Measurements from ENCODE around the gene CYP3A5. TPM values are rescaled to one million over a fixed set of nuclear protein-coding genes. Genes with fewer than 3 reads are reported as not detected.

CYP3A5 gene
- total and polyA plus RNA-seq, 2 of the 13 experiments (the other 11 are each of a cell fraction or from before 2014, with no cell fraction given), result 5.7 to 9.3 TPM

DNA sequence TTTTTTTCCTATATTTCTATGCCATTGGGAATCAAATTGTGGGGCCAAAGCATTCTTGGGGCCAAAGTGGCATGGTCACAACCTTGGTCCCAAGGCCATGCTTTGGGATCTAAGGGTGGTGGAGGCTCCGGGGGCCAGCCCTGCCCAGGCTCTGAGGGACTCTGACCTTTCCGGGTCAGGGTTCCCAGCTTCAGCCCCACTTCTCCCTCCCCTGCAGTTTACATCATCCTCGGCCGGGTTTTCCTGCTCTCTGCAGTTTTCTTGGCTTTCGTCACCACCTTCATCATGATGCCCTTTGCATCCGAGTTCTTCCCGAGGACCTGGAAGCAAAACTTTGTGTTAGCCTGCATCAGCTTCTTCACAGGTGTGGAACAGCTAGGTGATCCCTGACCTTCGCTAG lies 73.3 kb downstream of the CYP3A5 start (continued):
- TF ChIP-seq HNF4G (IDR thresholded peaks at IDR 0.05; ENCODE audit: borderline replicate concordance, low read depth, low read length) (peak; percentile 55), HNF4G (CRISPR knock-in tag; IDR thresholded peaks at IDR 0.05; ENCODE audit: borderline replicate concordance, low read depth) (no peak; the same call in 1 of the 2 replicates), HOXA5 (CRISPR knock-in tag; IDR thresholded peaks at IDR 0.05) (no peak), ZMYM3 (CRISPR knock-in tag; IDR thresholded peaks at IDR 0.05) (no peak), ZNF577 (CRISPR knock-in tag; IDR thresholded peaks at IDR 0.05; ENCODE audit: borderline replicate concordance, low read depth) (no peak), GATAD2A (CRISPR knock-in tag; IDR thresholded peaks at IDR 0.05) (0 out of 2 replicates have a peak, but pooled peaks have one; percentile 17), ARNT (IDR thresholded peaks at IDR 0.05) (no peak), MTA3 (CRISPR knock-in tag; IDR thresholded peaks at IDR 0.05) (no peak), FOXC1 (CRISPR knock-in tag; IDR thresholded peaks at IDR 0.05; ENCODE audit: borderline replicate concordance) (no peak), AKAP8 (CRISPR knock-in tag; IDR thresholded peaks at IDR 0.05) (no peak), NR2C2 (CRISPR knock-in tag; IDR thresholded peaks at IDR 0.05; ENCODE audit: borderline replicate concordance) (peak; percentile 64), CEBPG (CRISPR knock-in tag; IDR thresholded peaks at IDR 0.05) (peak; percentile 39; the same call in 1 of the 2 replicates), ZNF674 (CRISPR knock-in tag; IDR thresholded peaks at IDR 0.05; ENCODE audit: low read depth) (no peak), NCOA5 (CRISPR knock-in tag; IDR thresholded peaks at IDR 0.05) (no peak)
- TF ChIP-seq, protein P1, sequence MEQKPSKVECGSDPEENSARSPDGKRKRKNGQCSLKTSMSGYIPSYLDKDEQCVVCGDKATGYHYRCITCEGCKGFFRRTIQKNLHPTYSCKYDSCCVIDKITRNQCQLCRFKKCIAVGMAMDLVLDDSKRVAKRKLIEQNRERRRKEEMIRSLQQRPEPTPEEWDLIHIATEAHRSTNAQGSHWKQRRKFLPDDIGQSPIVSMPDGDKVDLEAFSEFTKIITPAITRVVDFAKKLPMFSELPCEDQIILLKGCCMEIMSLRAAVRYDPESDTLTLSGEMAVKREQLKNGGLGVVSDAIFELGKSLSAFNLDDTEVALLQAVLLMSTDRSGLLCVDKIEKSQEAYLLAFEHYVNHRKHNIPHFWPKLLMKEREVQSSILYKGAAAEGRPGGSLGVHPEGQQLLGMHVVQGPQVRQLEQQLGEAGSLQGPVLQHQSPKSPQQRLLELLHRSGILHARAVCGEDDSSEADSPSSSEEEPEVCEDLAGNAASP (CRISPR knock-in tag; IDR thresholded peaks at IDR 0.05; ENCODE audit: borderline replicate concordance), result no peak
- TF ChIP-seq, protein P2, sequence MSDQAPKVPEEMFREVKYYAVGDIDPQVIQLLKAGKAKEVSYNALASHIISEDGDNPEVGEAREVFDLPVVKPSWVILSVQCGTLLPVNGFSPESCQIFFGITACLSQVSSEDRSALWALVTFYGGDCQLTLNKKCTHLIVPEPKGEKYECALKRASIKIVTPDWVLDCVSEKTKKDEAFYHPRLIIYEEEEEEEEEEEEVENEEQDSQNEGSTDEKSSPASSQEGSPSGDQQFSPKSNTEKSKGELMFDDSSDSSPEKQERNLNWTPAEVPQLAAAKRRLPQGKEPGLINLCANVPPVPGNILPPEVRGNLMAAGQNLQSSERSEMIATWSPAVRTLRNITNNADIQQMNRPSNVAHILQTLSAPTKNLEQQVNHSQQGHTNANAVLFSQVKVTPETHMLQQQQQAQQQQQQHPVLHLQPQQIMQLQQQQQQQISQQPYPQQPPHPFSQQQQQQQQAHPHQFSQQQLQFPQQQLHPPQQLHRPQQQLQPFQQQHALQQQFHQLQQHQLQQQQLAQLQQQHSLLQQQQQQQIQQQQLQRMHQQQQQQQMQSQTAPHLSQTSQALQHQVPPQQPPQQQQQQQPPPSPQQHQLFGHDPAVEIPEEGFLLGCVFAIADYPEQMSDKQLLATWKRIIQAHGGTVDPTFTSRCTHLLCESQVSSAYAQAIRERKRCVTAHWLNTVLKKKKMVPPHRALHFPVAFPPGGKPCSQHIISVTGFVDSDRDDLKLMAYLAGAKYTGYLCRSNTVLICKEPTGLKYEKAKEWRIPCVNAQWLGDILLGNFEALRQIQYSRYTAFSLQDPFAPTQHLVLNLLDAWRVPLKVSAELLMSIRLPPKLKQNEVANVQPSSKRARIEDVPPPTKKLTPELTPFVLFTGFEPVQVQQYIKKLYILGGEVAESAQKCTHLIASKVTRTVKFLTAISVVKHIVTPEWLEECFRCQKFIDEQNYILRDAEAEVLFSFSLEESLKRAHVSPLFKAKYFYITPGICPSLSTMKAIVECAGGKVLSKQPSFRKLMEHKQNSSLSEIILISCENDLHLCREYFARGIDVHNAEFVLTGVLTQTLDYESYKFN (CRISPR knock-in tag; conservative IDR thresholded peaks at IDR 0.05), result peak; percentile 58

Data from HepG2 (cell line).